Parathyroid adenoma (tissue), 2 donors: ENCODE results near the gene TENM4.

ENCODE experiments used
- H2AFZ ChIP-seq: fragments of 300-600 bp; sonication (generic); one replicate; pipeline ENCODE4 v1.7.0; 2017; ENCODE audit warnings: antibody characterized with exemption, mild to moderate bottlenecking
- H3K27ac ChIP-seq: fragments of 300-600 bp; sonication (generic); one replicate; pipeline ENCODE4 v1.7.0; 2017
- H3K27me3 ChIP-seq: fragments of 300-600 bp; sonication (generic); one replicate; pipeline ENCODE4 v1.7.0; 2017; ENCODE audit warnings: low read length; ENCODE audit not compliant: control insufficient read depth, insufficient read depth
- H3K36me3 ChIP-seq: fragments of 300-600 bp; sonication (generic); one replicate; pipeline ENCODE4 v1.7.0; 2017; ENCODE audit warnings: low read length; ENCODE audit not compliant: control insufficient read depth, insufficient read depth
- H3K4me1 ChIP-seq: fragments of 300-600 bp; sonication (generic); one replicate; pipeline ENCODE4 v1.7.0; 2017; ENCODE audit warnings: control low read depth
- H3K4me2 ChIP-seq: fragments of 300-600 bp; sonication (generic); one replicate; pipeline ENCODE4 v1.7.0; 2017; ENCODE audit warnings: low read length
- H3K4me3 ChIP-seq: fragments of 300-600 bp; sonication (generic); one replicate; pipeline ENCODE4 v1.7.0; 2017; ENCODE audit warnings: low read depth, low read length
- H3K79me2 ChIP-seq: fragments of 300-600 bp; sonication (generic); one replicate; pipeline ENCODE4 v1.7.0; 2017; ENCODE audit warnings: control low read depth
- H3K9ac ChIP-seq: fragments of 300-600 bp; sonication (generic); one replicate; pipeline ENCODE4 v1.7.0; 2017; ENCODE audit warnings: mild to moderate bottlenecking
- H3K9me3 ChIP-seq: fragments of 300-600 bp; sonication (generic); one replicate; pipeline ENCODE4 v1.7.0; 2017; ENCODE audit warnings: low read length; ENCODE audit not compliant: control insufficient read depth
- CTCF ChIP-seq: fragments of 300-600 bp; sonication (generic); IDR thresholded peaks from one replicate; pipeline ENCODE4 v1.7.0; 2017; ENCODE audit warnings: antibody characterized with exemption, mild to moderate bottlenecking
- donor health status: primary hyperparathyroidism.

TENM4 gene

GRCh38 chr11:79266396-79266795, 174.4 kb downstream of the TENM4 start:
- H3K27ac ChIP-seq, result no peak overlapping the region
- H3K4me1 ChIP-seq, result no peaks in the 10 kb centered on the region

GRCh38 chr11:79265756-79266322, 175.0 kb downstream of the TENM4 start:
- Histone ChIP-seq H2AFZ (no peak overlapping the region), H3K36me3 (no peaks in the 10 kb centered on the region), H3K4me3 (no peak overlapping the region), H3K4me2 (no peak overlapping the region), H3K27ac (no peak overlapping the region), H3K4me1 (no peaks in the 10 kb centered on the region), H3K9ac (no peak overlapping the region), H3K9me3 (no peaks in the 10 kb centered on the region), H3K79me2 (no peaks in the 10 kb centered on the region), H3K27me3 (no peaks in the 10 kb centered on the region)
- TF ChIP-seq CTCF, result no peak

More at GRCh38 chr11:79266396-79266795, 174.4 kb downstream of the TENM4 start:
- no peak overlapping the region for H2AFZ ChIP-seq
- no peak for TF ChIP-seq CTCF
- no peak overlapping the region for H3K4me3 ChIP-seq
- H3K79me2 ChIP-seq, result no peaks in the 10 kb centered on the region
- no peak overlapping the region for H3K4me2 ChIP-seq
- no peaks in the 10 kb centered on the region for H3K27me3 ChIP-seq
- H3K9ac ChIP-seq, result no peak overlapping the region
- no peaks in the 10 kb centered on the region for H3K9me3 ChIP-seq
- no peaks in the 10 kb centered on the region for H3K36me3 ChIP-seq

GRCh38 chr11:79264284-79264683, 176.5 kb downstream of the TENM4 start:
- H3K4me3 ChIP-seq, result no peak overlapping the region
- no peaks in the 10 kb centered on the region for H3K27me3 ChIP-seq
- H3K4me1 ChIP-seq, result no peaks in the 10 kb centered on the region
- no peaks in the 10 kb centered on the region for H3K36me3 ChIP-seq
- no peaks in the 10 kb centered on the region for H3K79me2 ChIP-seq
- no peak for TF ChIP-seq CTCF
- no peak overlapping the region for H3K4me2 ChIP-seq
- H2AFZ ChIP-seq, result no peak overlapping the region
- H3K27ac ChIP-seq, result no peak overlapping the region
- H3K9ac ChIP-seq, result no peak overlapping the region
- H3K9me3 ChIP-seq, result no peaks in the 10 kb centered on the region

- no peaks in the 10 kb centered on the region for H3K79me2 ChIP-seq
- H2AFZ ChIP-seq, result no peak overlapping the region
- no peak for TF ChIP-seq CTCF
- no peaks in the 10 kb centered on the region for H3K36me3 ChIP-seq
- no peaks in the 10 kb centered on the region for H3K27me3 ChIP-seq
- no peaks in the 10 kb centered on the region for H3K9me3 ChIP-seq
- H3K27ac ChIP-seq, result no peak overlapping the region
- no peak overlapping the region for H3K9ac ChIP-seq
- no peak overlapping the region for H3K4me2 ChIP-seq
- no peak overlapping the region for H3K4me3 ChIP-seq
- no peaks in the 10 kb centered on the region for H3K4me1 ChIP-seq
Measured at GRCh38 chr11:79263001-79263400, 177.8 kb downstream of the TENM4 start.

- Histone ChIP-seq H3K27ac (no peak overlapping the region), H3K79me2 (no peaks in the 10 kb centered on the region), H3K9me3 (no peaks in the 10 kb centered on the region), H2AFZ (no peak overlapping the region), H3K9ac (no peak overlapping the region), H3K4me3 (no peak overlapping the region), H3K27me3 (no peaks in the 10 kb centered on the region), H3K4me2 (no peak overlapping the region), H3K4me1 (no peaks in the 10 kb centered on the region), H3K36me3 (no peaks in the 10 kb centered on the region)
- TF ChIP-seq CTCF, result no peak
Measured at GRCh38 chr11:79262221-79262620, 178.6 kb downstream of the TENM4 start.
